ENCODE data around the gene VPS37C.

VPS37C gene

GRCh38 chr11:61163714-61164605 lies 2.7 kb upstream of the VPS37C start:
- Histone ChIP-seq H3K36me3 (ENCODE audit: control insufficient read depth in 2 of 2, insufficient read depth in 2 of 2, low read length in 2 of 2) (no peaks in the 10 kb centered on the region), H3K4me3 (ENCODE audit: low read length in 2 of 2) (no peak overlapping the region), H3K4me1 (ENCODE audit: control insufficient read depth, insufficient read depth, low read length) (peaks cover 21% of the 10 kb centered on the region), H3K27me3 (ENCODE audit: control insufficient read depth in 1 of 2, insufficient read depth in 2 of 2, low read length in 2 of 2) (no peaks in the 10 kb centered on the region), H3K9me3 (ENCODE audit: control insufficient read depth in 2 of 2, low read length in 2 of 2) (no peaks in the 10 kb centered on the region), H3K9ac (ENCODE audit: low read length in 2 of 2) (no peak overlapping the region), H3K27ac (ENCODE audit: low read length) (no peak overlapping the region)

- Histone ChIP-seq H3K27ac (ENCODE audit: low read length) (no peak overlapping the region), H3K4me3 (ENCODE audit: low read length in 2 of 2) (no peak overlapping the region), H3K9ac (ENCODE audit: low read length in 2 of 2) (no peak overlapping the region), H3K27me3 (ENCODE audit: control insufficient read depth in 1 of 2, insufficient read depth in 2 of 2, low read length in 2 of 2) (no peaks in the 10 kb centered on the region), H3K4me1 (ENCODE audit: control insufficient read depth, insufficient read depth, low read length) (peaks cover 27% of the 10 kb centered on the region), H3K36me3 (ENCODE audit: control insufficient read depth in 2 of 2, insufficient read depth in 2 of 2, low read length in 2 of 2) (no peaks in the 10 kb centered on the region), H3K9me3 (ENCODE audit: control insufficient read depth in 2 of 2, low read length in 2 of 2) (no peaks in the 10 kb centered on the region)
Observed at GRCh38 chr11:61163021-61163420, 1.8 kb upstream of the VPS37C start.

GRCh38 chr11:61162092-61162941 lies 1.1 kb upstream of the VPS37C start:
- H3K4me1 ChIP-seq (ENCODE audit: control insufficient read depth, insufficient read depth, low read length): peaks cover 27% of the 10 kb centered on the region
- no peaks in the 10 kb centered on the region for H3K36me3 ChIP-seq (ENCODE audit: control insufficient read depth in 2 of 2, insufficient read depth in 2 of 2, low read length in 2 of 2)
- H3K4me3 ChIP-seq (ENCODE audit: low read length in 2 of 2): peak overlapping the region; percentile 84 to 90
- H3K27ac ChIP-seq (ENCODE audit: low read length): peak overlapping the region; percentile 91
- peak overlapping the region; percentile 80 to 91 for H3K9ac ChIP-seq (ENCODE audit: low read length in 2 of 2)
- H3K27me3 ChIP-seq (ENCODE audit: control insufficient read depth in 1 of 2, insufficient read depth in 2 of 2, low read length in 2 of 2): no peaks in the 10 kb centered on the region
- no peaks in the 10 kb centered on the region for H3K9me3 ChIP-seq (ENCODE audit: control insufficient read depth in 2 of 2, low read length in 2 of 2)

- peak overlapping the region; percentile 84 to 90 for H3K4me3 ChIP-seq (ENCODE audit: low read length in 2 of 2)
- H3K9me3 ChIP-seq (ENCODE audit: control insufficient read depth in 2 of 2, low read length in 2 of 2): no peaks in the 10 kb centered on the region
- H3K27me3 ChIP-seq (ENCODE audit: control insufficient read depth in 1 of 2, insufficient read depth in 2 of 2, low read length in 2 of 2): no peaks in the 10 kb centered on the region
- peak overlapping the region; percentile 91 for H3K27ac ChIP-seq (ENCODE audit: low read length)
- peaks cover 27% of the 10 kb centered on the region for H3K4me1 ChIP-seq (ENCODE audit: control insufficient read depth, insufficient read depth, low read length)
- no peaks in the 10 kb centered on the region for H3K36me3 ChIP-seq (ENCODE audit: control insufficient read depth in 2 of 2, insufficient read depth in 2 of 2, low read length in 2 of 2)
- peak overlapping the region; percentile 74 to 80 for H3K9ac ChIP-seq (ENCODE audit: low read length in 2 of 2)
Observed at GRCh38 chr11:61160487-61161189, 588 bp downstream of the VPS37C start.

- Histone ChIP-seq H3K9ac (ENCODE audit: low read length in 2 of 2) (peak overlapping the region; percentile 37 to 57), H3K9me3 (ENCODE audit: control insufficient read depth in 2 of 2, low read length in 2 of 2) (no peaks in the 10 kb centered on the region), H3K36me3 (ENCODE audit: control insufficient read depth in 2 of 2, insufficient read depth in 2 of 2, low read length in 2 of 2) (no peaks in the 10 kb centered on the region), H3K27ac (ENCODE audit: low read length) (peak overlapping the region; percentile 76), H3K27me3 (ENCODE audit: control insufficient read depth in 1 of 2, insufficient read depth in 2 of 2, low read length in 2 of 2) (no peaks in the 10 kb centered on the region), H3K4me3 (ENCODE audit: low read length in 2 of 2) (peak overlapping the region; percentile 42 to 52), H3K4me1 (ENCODE audit: control insufficient read depth, insufficient read depth, low read length) (peaks cover 27% of the 10 kb centered on the region)
Observed at GRCh38 chr11:61158691-61159381, 2.4 kb downstream of the VPS37C start.

GRCh38 chr11:61157743-61158142 lies 3.5 kb downstream of the VPS37C start:
- no peaks in the 10 kb centered on the region for H3K9me3 ChIP-seq (ENCODE audit: control insufficient read depth in 2 of 2, low read length in 2 of 2)
- H3K27ac ChIP-seq (ENCODE audit: low read length): peak overlapping the region; percentile 20
- H3K9ac ChIP-seq (ENCODE audit: low read length in 2 of 2): no peak overlapping the region

GRCh38 chr11:61155741-61156140 lies 5.5 kb downstream of the VPS37C start:
- no peak overlapping the region for H3K27ac ChIP-seq (ENCODE audit: low read length)
- no peak overlapping the region for H3K9ac ChIP-seq (ENCODE audit: low read length in 2 of 2)
- no peaks in the 10 kb centered on the region for H3K36me3 ChIP-seq (ENCODE audit: control insufficient read depth in 2 of 2, insufficient read depth in 2 of 2, low read length in 2 of 2)
- H3K9me3 ChIP-seq (ENCODE audit: control insufficient read depth in 2 of 2, low read length in 2 of 2): no peaks in the 10 kb centered on the region
- no peak overlapping the region for H3K4me3 ChIP-seq (ENCODE audit: low read length in 2 of 2)
- H3K27me3 ChIP-seq (ENCODE audit: control insufficient read depth in 1 of 2, insufficient read depth in 2 of 2, low read length in 2 of 2): no peaks in the 10 kb centered on the region
- H3K4me1 ChIP-seq (ENCODE audit: control insufficient read depth, insufficient read depth, low read length): peaks cover 47% of the 10 kb centered on the region

More at GRCh38 chr11:61157743-61158142, 3.5 kb downstream of the VPS37C start:
- Histone ChIP-seq H3K4me3 (ENCODE audit: low read length in 2 of 2) (no peak overlapping the region), H3K4me1 (ENCODE audit: control insufficient read depth, insufficient read depth, low read length) (peaks cover 38% of the 10 kb centered on the region), H3K27me3 (ENCODE audit: control insufficient read depth in 1 of 2, insufficient read depth in 2 of 2, low read length in 2 of 2) (no peaks in the 10 kb centered on the region), H3K36me3 (ENCODE audit: control insufficient read depth in 2 of 2, insufficient read depth in 2 of 2, low read length in 2 of 2) (no peaks in the 10 kb centered on the region)

GRCh38 chr11:61155312-61155711 lies 5.9 kb downstream of the VPS37C start:
- H3K9me3 ChIP-seq (ENCODE audit: control insufficient read depth in 2 of 2, low read length in 2 of 2): no peaks in the 10 kb centered on the region
- H3K4me1 ChIP-seq (ENCODE audit: control insufficient read depth, insufficient read depth, low read length): peaks cover 49% of the 10 kb centered on the region
- H3K27ac ChIP-seq (ENCODE audit: low read length): no peak overlapping the region
- no peaks in the 10 kb centered on the region for H3K36me3 ChIP-seq (ENCODE audit: control insufficient read depth in 2 of 2, insufficient read depth in 2 of 2, low read length in 2 of 2)
- no peak overlapping the region for H3K4me3 ChIP-seq (ENCODE audit: low read length in 2 of 2)
- no peak overlapping the region for H3K9ac ChIP-seq (ENCODE audit: low read length in 2 of 2)
- no peaks in the 10 kb centered on the region for H3K27me3 ChIP-seq (ENCODE audit: control insufficient read depth in 1 of 2, insufficient read depth in 2 of 2, low read length in 2 of 2)

GRCh38 chr11:61154528-61154927 lies 6.7 kb downstream of the VPS37C start:
- H3K9me3 ChIP-seq (ENCODE audit: control insufficient read depth in 2 of 2, low read length in 2 of 2): no peaks in the 10 kb centered on the region
- peaks cover 52% of the 10 kb centered on the region for H3K4me1 ChIP-seq (ENCODE audit: control insufficient read depth, insufficient read depth, low read length)
- no peaks in the 10 kb centered on the region for H3K36me3 ChIP-seq (ENCODE audit: control insufficient read depth in 2 of 2, insufficient read depth in 2 of 2, low read length in 2 of 2)
- H3K9ac ChIP-seq (ENCODE audit: low read length in 2 of 2): no peak overlapping the region
- H3K4me3 ChIP-seq (ENCODE audit: low read length in 2 of 2): no peak overlapping the region
- no peaks in the 10 kb centered on the region for H3K27me3 ChIP-seq (ENCODE audit: control insufficient read depth in 1 of 2, insufficient read depth in 2 of 2, low read length in 2 of 2)
- no peak overlapping the region for H3K27ac ChIP-seq (ENCODE audit: low read length)

- Histone ChIP-seq H3K4me1 (ENCODE audit: control insufficient read depth, insufficient read depth, low read length) (peaks cover 54% of the 10 kb centered on the region), H3K27me3 (ENCODE audit: control insufficient read depth in 1 of 2, insufficient read depth in 2 of 2, low read length in 2 of 2) (no peaks in the 10 kb centered on the region)
Observed at GRCh38 chr11:61153593-61154095, 7.6 kb downstream of the VPS37C start.

More at GRCh38 chr11:61153593-61154095, 7.6 kb downstream of the VPS37C start:
- Histone ChIP-seq H3K4me3 (ENCODE audit: low read length in 2 of 2) (peak overlapping the region in 1 of 2 donors; percentile 49), H3K9ac (ENCODE audit: low read length in 2 of 2) (peak overlapping the region; percentile 51 to 72), H3K9me3 (ENCODE audit: control insufficient read depth in 2 of 2, low read length in 2 of 2) (no peaks in the 10 kb centered on the region), H3K36me3 (ENCODE audit: control insufficient read depth in 2 of 2, insufficient read depth in 2 of 2, low read length in 2 of 2) (no peaks in the 10 kb centered on the region), H3K27ac (ENCODE audit: low read length) (peak overlapping the region; percentile 86)

Measured in stomach smooth muscle (tissue), 2 donors.